GM23338 (cell line): Measurements from ENCODE around the gene ARL5C.

Experiments
- CTCF ChIP-seq, 2 experiments: fragments of 200-600 bp in 1 of 2; sonication (generic) in 1 of 2; conservative IDR thresholded peaks; 2 replicates each; pipeline versions ENCODE4 v1.5.1 to v1.6.1; 2016 to 2017; ENCODE audit warnings: antibody characterized with exemption in 2 of 2, low read depth in 2 of 2, mild to moderate bottlenecking in 2 of 2, moderate library complexity in 1 of 2
- JUNB ChIP-seq: IDR thresholded peaks from one replicate; pipeline ENCODE4 v1.6.1; 2016; ENCODE audit warnings: antibody characterized with exemption; ENCODE audit not compliant: unreplicated experiment
- POLR2AphosphoS5 ChIP-seq: IDR thresholded peaks from 2 replicates; pipeline ENCODE4 v1.6.1; 2016; ENCODE audit warnings: antibody characterized with exemption, low read depth

GRCh38 chr17:39107973-39108372 is 58.0 kb downstream of the ARL5C start:
- TF ChIP-seq CTCF (conservative IDR thresholded peaks at IDR 0.05; ENCODE audit: low read depth in 2 of 2) (peak; percentile 47 to 48), POLR2AphosphoS5 (no peak), JUNB (no peak)
